NCI-H2196 treated with DMSO at 0.1 percent for 48 hours (cell line): ENCODE measurements around the gene RAG1.

Experiments used
- DNase-seq: peaks from one replicate; lab custom pipeline; 2025; ENCODE audit not compliant: unreplicated experiment; lab: John Stamatoyannopoulos, UW

Gene RAG1

GRCh38 chr11:36627006-36627405 lies 59.2 kb downstream of the RAG1 start:
- DNase-seq = no peak

- DNase-seq = no peak
Observed at GRCh38 chr11:36627471-36627870, 59.7 kb downstream of the RAG1 start.

GRCh38 chr11:36628141-36628540 lies 60.3 kb downstream of the RAG1 start:
- no peak for DNase-seq

- DNase-seq = no peak
Observed at GRCh38 chr11:36628765-36629244, 61.0 kb downstream of the RAG1 start.
